H9 (cell line): Measurements from ENCODE around the gene RGS3. TPM values are rescaled to one million over a fixed set of nuclear protein-coding genes. Genes with fewer than 3 reads are reported as not detected.
A peak's percentile ranks its signal among the peaks of the same experiment; 100 is the strongest.

Experiments used
- DNase-seq: peaks from one replicate; pipeline ENCODE4 v3.0.0-alpha.2; 2017
- H2AFZ ChIP-seq: one replicate; pipeline ENCODE4 v1.6.1; 2013; ENCODE audit warnings: mild to moderate bottlenecking, low read length, control low read depth, moderate library complexity
- H2AK5ac ChIP-seq: 2 replicates; pipeline ENCODE4 v1.6.1; 2013; ENCODE audit warnings: low read length, control low read depth, mixed read lengths; ENCODE audit not compliant: insufficient read length
- H2BK120ac ChIP-seq: one replicate; pipeline ENCODE4 v1.6.1; 2013; ENCODE audit warnings: low read depth, mild to moderate bottlenecking, low read length, control low read depth, inconsistent platforms; ENCODE audit not compliant: poor library complexity, severe bottlenecking
- H2BK12ac ChIP-seq: 2 replicates; pipeline ENCODE4 v1.6.1; 2013; ENCODE audit warnings: low read length, control low read depth, mixed read lengths, low read depth; ENCODE audit not compliant: insufficient read length
- H2BK15ac ChIP-seq: 2 replicates; pipeline ENCODE4 v1.6.1; 2013; ENCODE audit warnings: low read depth, low read length, control low read depth
- H2BK20ac ChIP-seq: one replicate; pipeline ENCODE4 v1.6.1; 2013; ENCODE audit warnings: low read depth, mild to moderate bottlenecking, low read length, control low read depth, inconsistent platforms; ENCODE audit not compliant: poor library complexity, severe bottlenecking
- H2BK5ac ChIP-seq: 2 replicates; pipeline ENCODE4 v1.6.1; 2013; ENCODE audit warnings: low read length, control low read depth, mixed read lengths; ENCODE audit not compliant: insufficient read length
- H3K14ac ChIP-seq: 2 replicates; pipeline ENCODE4 v1.6.1; 2013; ENCODE audit warnings: low read length, control low read depth; ENCODE audit not compliant: insufficient read depth
- H3K18ac ChIP-seq: 2 replicates; pipeline ENCODE4 v1.6.1; 2013; ENCODE audit warnings: low read depth, mild to moderate bottlenecking, mixed read lengths, low read length, control low read depth; ENCODE audit not compliant: insufficient read length
- H3K23ac ChIP-seq: 2 replicates; pipeline ENCODE4 v1.6.1; 2013; ENCODE audit warnings: low read length, control low read depth, mixed read lengths, low read depth; ENCODE audit not compliant: insufficient read length
- H3K23me2 ChIP-seq: 2 replicates; pipeline ENCODE4 v1.6.1; 2013; ENCODE audit warnings: low read depth, mild to moderate bottlenecking, mixed read lengths, low read length, control low read depth; ENCODE audit not compliant: insufficient read length, poor library complexity, severe bottlenecking
- H3K27ac ChIP-seq: 2 replicates; pipeline ENCODE4 v1.5.1; 2013; ENCODE audit warnings: low read length, control low read depth, mixed read lengths, low read depth; ENCODE audit not compliant: insufficient read length
- H3K27me3 ChIP-seq: 2 replicates; pipeline ENCODE4 v1.6.1; 2013; ENCODE audit warnings: low read length, control low read depth, inconsistent platforms; ENCODE audit not compliant: insufficient read depth
- H3K4ac ChIP-seq: 2 replicates; pipeline ENCODE4 v1.6.1; 2013; ENCODE audit warnings: low read depth, mild to moderate bottlenecking, control low read depth, inconsistent platforms, low read length, moderate library complexity
- H3K4me1 ChIP-seq: 2 replicates; pipeline ENCODE4 v1.6.1; 2013; ENCODE audit warnings: low read length, control low read depth, inconsistent platforms; ENCODE audit not compliant: insufficient read depth
- H3K4me2 ChIP-seq: 2 replicates; pipeline ENCODE4 v1.6.1; 2013; ENCODE audit warnings: low read length, control low read depth, mixed read lengths; ENCODE audit not compliant: insufficient read length, insufficient read depth
- H3K56ac ChIP-seq: 2 replicates; pipeline ENCODE4 v1.6.1; 2013; ENCODE audit warnings: low read depth, mild to moderate bottlenecking, mixed read lengths, low read length, control low read depth; ENCODE audit not compliant: insufficient read length
- H3K79me1 ChIP-seq: 2 replicates; pipeline ENCODE4 v1.6.1; 2013; ENCODE audit warnings: low read depth, mild to moderate bottlenecking, moderate library complexity, low read length, control low read depth, inconsistent platforms; ENCODE audit not compliant: insufficient read depth, poor library complexity, severe bottlenecking
- H3K79me2 ChIP-seq: 2 replicates; pipeline ENCODE4 v1.6.1; 2013; ENCODE audit warnings: low read length, control low read depth, inconsistent platforms; ENCODE audit not compliant: insufficient read depth
- H3K9ac ChIP-seq: 2 replicates; pipeline ENCODE4 v1.6.1; 2013; ENCODE audit warnings: low read length, control low read depth, mixed read lengths; ENCODE audit not compliant: insufficient read length; ENCODE audit errors: extremely low read depth
- H3K9me3 ChIP-seq: one replicate; pipeline ENCODE4 v1.6.1; 2013; ENCODE audit warnings: low read depth, low read length, inconsistent platforms; ENCODE audit not compliant: control insufficient read depth
- H3T11ph ChIP-seq: one replicate; pipeline ENCODE4 v1.6.1; 2013; ENCODE audit warnings: mild to moderate bottlenecking, low read length, control low read depth, inconsistent platforms
- H4K20me1 ChIP-seq: one replicate; pipeline ENCODE4 v1.6.1; 2013; ENCODE audit not compliant: control insufficient read depth, insufficient read length, insufficient read depth
- H4K5ac ChIP-seq: 2 replicates; pipeline ENCODE4 v1.6.1; 2013; ENCODE audit warnings: low read depth, mild to moderate bottlenecking, mixed read lengths, low read length, control low read depth; ENCODE audit not compliant: insufficient read length
- H4K8ac ChIP-seq: replicated peaks from 2 replicates; pipeline ENCODE4 v1.6.1; 2013; ENCODE audit warnings: low read length, control low read depth, mixed read lengths, low read depth; ENCODE audit not compliant: insufficient read length
- H4K91ac ChIP-seq: 2 replicates; pipeline ENCODE4 v1.6.1; 2013; ENCODE audit warnings: low read depth, mild to moderate bottlenecking, moderate library complexity, mixed read lengths, low read length, control low read depth; ENCODE audit not compliant: insufficient read length
- H3K27ac Mint-ChIP-seq, 3 experiments: 2 replicates in 2 of 3; 3 replicates in 1 of 3; pipeline ENCODE4 v1.8.0; 2020 to 2021; ENCODE audit warnings: mixed read lengths in 3 of 3, mild to moderate bottlenecking in 1 of 3, moderate library complexity in 1 of 3
- H3K27me3 Mint-ChIP-seq: 2 replicates; pipeline ENCODE4 v1.8.0; 2021; ENCODE audit warnings: low read depth, mild to moderate bottlenecking, moderate library complexity, mixed read lengths
- H3K36me3 Mint-ChIP-seq, 3 experiments: 2 replicates in 2 of 3; 3 replicates in 1 of 3; pipeline ENCODE4 v1.8.0; 2020 to 2021; ENCODE audit warnings: low read depth in 3 of 3, mixed read lengths in 3 of 3; ENCODE audit not compliant: insufficient read depth in 1 of 3
- H3K4me1 Mint-ChIP-seq, 2 experiments: 2 replicates each; pipeline ENCODE4 v1.8.0; 2020; ENCODE audit warnings: mixed read lengths in 2 of 2
- H3K4me3 Mint-ChIP-seq, 2 experiments: 2 replicates in 1 of 2; 3 replicates in 1 of 2; pipeline ENCODE4 v1.8.0; 2020 to 2021; ENCODE audit warnings: mild to moderate bottlenecking in 2 of 2, mixed read lengths in 2 of 2, moderate library complexity in 1 of 2
- H3K9me3 Mint-ChIP-seq, 2 experiments: 2 replicates in 1 of 2; 3 replicates in 1 of 2; pipeline ENCODE4 v1.8.0; 2020; ENCODE audit warnings: mild to moderate bottlenecking in 2 of 2, mixed read lengths in 2 of 2, moderate library complexity in 1 of 2
- CTCF ChIP-seq: fragments of 200-600 bp; sonication (generic); conservative IDR thresholded peaks from 3 replicates; pipeline ENCODE4 v1.8.0; 2021; ENCODE audit warnings: antibody characterized with exemption, mild to moderate bottlenecking
- WGBS: extraction: QIAGEN DNeasy Blood & Tissue Kit; methylation state at CpG from one replicate; pipeline ENCODE4 v1.1.7; 2013; ENCODE audit warnings: missing lambda C conversion rate, low lambda C conversion rate, mixed read lengths; ENCODE audit not compliant: insufficient read length; ENCODE audit errors: extremely low coverage; 5-methylcytosine and 5-hydroxymethylcytosine counted together
- total RNA-seq: library from RNA; stranded (reverse); gene quantifications from 2 replicates; pipeline ENCODE4 v1.2.1, GENCODE V29; 2021

Gene RGS3
- total RNA-seq, 1 experiment from 2014 or later = 13.9 TPM

- no peaks in the 10 kb centered on the region; a peak in 1 of 5 replicates for H3K9me3 Mint-ChIP-seq
- Histone ChIP-seq H3K23me2 (no peaks in the 10 kb centered on the region), H3T11ph (no peak overlapping the region), H2BK15ac (no peak overlapping the region), H2BK20ac (no peak overlapping the region), H3K4ac (no peak overlapping the region), H2BK12ac (no peak overlapping the region), H2BK5ac (no peak overlapping the region), H4K20me1 (no peaks in the 10 kb centered on the region), H3K23ac (no peak overlapping the region), H3K9me3 (no peaks in the 10 kb centered on the region), H3K18ac (no peak overlapping the region), H3K79me1 (no peaks in the 10 kb centered on the region), H2AK5ac (no peak overlapping the region), H2BK120ac (no peak overlapping the region), H3K14ac (no peak overlapping the region), H3K4me1 (no peaks in the 10 kb centered on the region; the same call in 1 of the 2 replicates), H3K79me2 (no peaks in the 10 kb centered on the region), H3K9ac (no peak overlapping the region), H3K4me2 (no peak overlapping the region), H3K27ac (no peak overlapping the region), H2AFZ (no peak overlapping the region), H3K56ac (no peak overlapping the region), H4K8ac (no peak overlapping the region), H4K5ac (no peak overlapping the region), H4K91ac (peak overlapping the region; percentile 52), H3K27me3 (no peaks in the 10 kb centered on the region)
- H3K27ac Mint-ChIP-seq = peak overlapping the region in 1 of 3 experiments; percentile 44; a peak in 1 of 7 replicates
- TF ChIP-seq CTCF = no peak
- H3K36me3 Mint-ChIP-seq = peaks cover 0 to 13% (median 7%) of the 10 kb centered on the region in 3 experiments; a peak in 3 of 7 replicates
- no CpG with 5 or more reads among the region's 9 CpGs for WGBS
- H3K4me1 Mint-ChIP-seq = peaks cover 51 to 63% of the 10 kb centered on the region in 2 experiments
- no peak for DNase-seq
- no peaks in the 10 kb centered on the region for H3K27me3 Mint-ChIP-seq
- H3K4me3 Mint-ChIP-seq = no peak overlapping the region
These were observed 41.4 kb downstream of the RGS3 start for GRCh38 chr9:113504725-113505590.
